Measurements from ENCODE around the gene CTTNBP2NL.
"Not testable (repeated sequence)": the region's sequence is repeated elsewhere in the genome, so short reads cannot be mapped to it uniquely, and the experiment has no call there.

Gene CTTNBP2NL

GRCh38 chr1:112431038-112431437, 35.0 kb downstream of the CTTNBP2NL start:
- DNase-seq: no peak

DNA sequence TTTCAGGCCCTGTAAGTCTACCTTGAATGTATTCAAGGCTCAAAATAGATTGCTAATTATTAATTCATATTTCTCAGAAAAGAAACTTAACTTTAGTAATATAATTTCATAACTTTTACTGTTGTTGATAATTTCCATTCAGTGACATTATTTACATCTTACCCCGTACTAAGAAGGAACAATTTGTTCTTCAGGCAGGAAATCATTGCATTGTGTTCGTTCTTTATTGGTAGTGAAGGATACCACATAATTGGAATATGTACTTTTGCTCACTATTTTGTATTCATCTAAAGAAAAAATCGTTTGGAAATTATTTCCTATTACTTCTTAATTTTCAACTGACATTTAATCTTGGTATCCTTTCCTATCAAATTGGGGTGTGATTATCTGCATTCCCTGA, 39.4 kb downstream of the CTTNBP2NL start:
- no peak for DNase-seq

DNA sequence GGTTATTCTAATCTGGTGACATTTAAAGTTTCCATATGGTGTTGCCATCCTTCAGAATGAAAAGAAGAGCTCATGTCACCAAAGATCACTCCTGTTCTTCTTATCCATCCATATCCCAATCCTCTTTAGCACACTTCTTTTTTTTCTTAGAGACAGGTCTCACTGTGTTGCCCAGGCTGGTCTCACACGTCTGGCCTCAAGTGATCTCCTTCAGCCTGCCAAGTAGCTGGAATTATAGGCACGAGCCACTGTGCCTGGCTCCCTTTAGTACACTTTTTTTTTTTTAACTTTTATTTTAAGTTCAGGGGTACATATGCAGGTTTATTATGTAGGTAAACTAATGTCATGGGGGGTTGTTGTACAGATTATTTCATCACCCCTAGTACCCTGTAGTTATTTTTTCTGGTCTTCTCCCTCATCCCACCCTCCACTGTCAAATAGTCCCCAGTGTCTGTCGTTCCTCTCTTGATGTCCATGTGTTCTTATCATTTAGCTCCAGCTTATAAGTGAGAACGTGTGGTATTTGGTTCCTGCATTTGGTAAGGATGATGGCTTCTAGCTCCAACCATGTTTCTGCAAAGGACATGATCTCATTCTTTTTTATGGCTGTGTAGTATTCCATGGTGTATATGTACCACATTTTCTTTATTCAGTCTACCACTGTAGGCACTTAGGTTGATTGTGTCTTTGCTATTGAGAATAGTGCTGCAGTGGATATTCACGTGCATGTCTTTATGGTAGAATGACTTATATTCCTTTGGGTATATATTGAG, 40.6 kb downstream of the CTTNBP2NL start:
- DNase-seq: no peak

DNA sequence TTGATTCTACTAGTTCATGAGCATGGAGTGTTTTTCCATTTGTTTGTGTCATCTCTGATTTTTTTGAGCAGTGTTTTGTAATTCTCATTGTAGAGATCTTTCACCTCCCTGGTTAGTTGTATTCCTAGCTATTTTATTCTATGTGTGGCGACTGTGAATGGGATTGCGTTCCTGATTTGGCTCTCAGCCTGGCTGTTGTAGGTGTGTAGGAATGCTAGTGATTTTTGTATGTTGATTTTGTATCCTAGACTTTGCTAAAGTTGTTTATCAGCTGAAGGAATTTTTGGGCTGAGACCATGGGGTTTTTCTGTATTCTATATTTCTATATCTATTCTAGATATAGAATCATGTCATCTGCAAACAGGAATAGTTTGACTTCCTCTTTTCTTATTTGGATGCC, 42.1 kb downstream of the CTTNBP2NL start:
- DNase-seq: not testable (repeated sequence)

DNA sequence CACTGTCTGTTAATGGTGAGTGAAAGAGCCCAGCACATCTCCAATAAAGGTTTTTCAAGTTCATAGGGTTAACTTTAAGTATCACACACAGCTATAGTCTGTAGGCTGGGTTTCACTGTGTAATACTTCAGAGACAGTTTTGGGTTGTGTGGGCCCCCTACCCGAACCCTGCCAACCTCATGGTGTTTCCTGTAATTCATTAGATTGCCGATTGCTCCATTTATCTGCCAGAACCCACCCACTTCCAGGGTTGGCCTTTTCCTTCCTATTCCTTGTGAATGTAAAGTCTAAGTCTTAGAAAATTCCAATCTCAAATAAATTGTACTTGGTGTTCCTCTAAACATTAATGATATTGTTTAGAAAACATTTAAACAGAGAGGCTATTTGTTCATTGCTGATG, 43.6 kb downstream of the CTTNBP2NL start:
- no peak for DNase-seq

GRCh38 chr1:112440574-112440973, 44.6 kb downstream of the CTTNBP2NL start:
- no peak for DNase-seq

- DNase-seq: no peak
Measured at GRCh38 chr1:112444269-112444668, 48.3 kb downstream of the CTTNBP2NL start.

DNA sequence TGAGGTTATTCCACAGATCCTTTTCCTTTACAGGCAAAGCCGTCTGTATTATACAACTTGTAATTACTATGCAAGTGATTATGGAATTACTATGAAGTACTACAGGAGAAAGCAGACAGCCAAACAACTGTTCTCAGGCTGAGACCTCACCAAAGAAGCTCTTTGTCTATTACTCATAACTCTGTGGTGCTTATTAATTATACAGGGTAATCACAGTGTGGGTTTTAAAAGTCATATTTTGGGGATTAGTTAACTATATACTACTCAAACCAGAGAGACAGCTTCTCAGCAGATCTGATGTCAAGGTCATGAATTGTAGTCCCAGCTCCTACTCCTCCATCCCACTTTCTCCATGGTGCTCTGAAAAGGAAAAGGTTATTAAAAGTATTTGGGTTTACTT, 49.6 kb downstream of the CTTNBP2NL start:
- no peak for DNase-seq

DNA sequence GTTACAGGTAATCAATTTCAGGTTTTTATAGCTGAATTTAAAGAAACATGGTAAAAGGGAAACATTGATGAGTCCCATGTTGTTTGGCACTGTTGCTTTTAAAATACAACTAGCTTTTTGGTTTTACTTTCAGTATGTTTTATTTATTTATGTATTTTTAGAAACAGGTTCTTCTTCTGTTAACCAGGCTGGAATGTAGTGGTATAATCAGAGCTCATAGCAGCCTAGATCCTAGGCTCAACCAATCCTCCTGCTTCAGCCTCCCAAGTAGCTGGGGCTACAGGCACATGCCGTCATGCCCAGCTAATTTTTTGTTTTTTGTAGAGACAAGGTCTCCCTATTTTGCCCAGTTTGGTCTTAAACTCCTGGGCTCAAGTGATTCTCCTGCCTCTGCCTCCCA, 50.4 kb downstream of the CTTNBP2NL start:
- DNase-seq: no peak

DNA sequence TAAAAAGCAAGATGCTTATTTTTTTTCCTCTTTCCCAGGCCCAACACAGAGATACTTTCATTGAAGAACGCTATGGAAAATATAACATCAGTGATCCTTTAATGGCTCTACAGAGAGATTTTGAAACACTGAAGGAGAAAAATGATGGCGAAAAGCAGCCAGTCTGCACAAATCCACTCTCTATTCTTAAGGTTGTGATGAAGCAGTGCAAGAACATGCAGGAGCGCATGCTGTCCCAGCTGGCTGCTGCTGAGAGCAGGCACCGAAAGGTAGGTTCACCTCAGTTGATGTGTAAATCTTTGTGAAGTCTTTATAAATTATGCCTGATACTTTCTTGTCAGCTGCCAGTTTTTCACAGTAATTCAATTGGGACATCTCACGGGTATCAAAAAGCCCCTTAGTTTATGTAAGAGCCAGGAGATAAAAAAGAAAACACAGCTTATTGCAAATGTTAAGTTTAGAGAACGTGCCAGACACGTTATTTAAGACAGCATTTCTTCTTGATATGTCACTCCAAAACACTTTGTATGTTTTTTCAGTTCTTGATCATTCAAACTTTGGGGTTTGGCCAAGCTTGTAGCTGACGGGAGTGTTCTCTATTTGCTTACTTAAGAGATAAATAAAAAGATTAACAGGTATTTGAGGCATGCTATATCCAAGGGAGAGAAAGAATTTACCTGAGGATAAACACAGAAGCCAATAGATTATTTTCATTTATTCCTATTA, 53.1 kb downstream of the CTTNBP2NL start:
- no peak for DNase-seq

- DNase-seq: no peak
Measured at GRCh38 chr1:112449630-112449983, 53.6 kb downstream of the CTTNBP2NL start.

DNA sequence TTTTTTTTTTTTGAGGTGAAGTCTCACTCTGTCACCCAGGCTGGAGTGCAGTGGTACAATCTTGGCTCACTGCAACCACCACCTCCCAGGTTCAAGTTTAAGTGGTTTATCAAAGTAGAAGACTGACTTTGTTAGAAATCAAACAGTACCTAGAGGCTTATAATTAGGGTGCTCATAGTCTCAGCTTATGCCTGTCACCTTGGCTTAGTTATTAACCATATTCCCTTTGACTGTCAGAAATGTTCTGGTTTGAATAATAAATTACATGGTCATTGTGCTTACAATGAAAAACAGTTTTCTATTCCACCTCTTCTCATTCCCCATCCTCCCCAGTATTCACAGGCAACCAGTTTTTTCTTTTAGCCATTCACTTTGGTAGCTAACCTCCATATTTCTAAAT, 54.8 kb downstream of the CTTNBP2NL start:
- no peak for DNase-seq

DNA sequence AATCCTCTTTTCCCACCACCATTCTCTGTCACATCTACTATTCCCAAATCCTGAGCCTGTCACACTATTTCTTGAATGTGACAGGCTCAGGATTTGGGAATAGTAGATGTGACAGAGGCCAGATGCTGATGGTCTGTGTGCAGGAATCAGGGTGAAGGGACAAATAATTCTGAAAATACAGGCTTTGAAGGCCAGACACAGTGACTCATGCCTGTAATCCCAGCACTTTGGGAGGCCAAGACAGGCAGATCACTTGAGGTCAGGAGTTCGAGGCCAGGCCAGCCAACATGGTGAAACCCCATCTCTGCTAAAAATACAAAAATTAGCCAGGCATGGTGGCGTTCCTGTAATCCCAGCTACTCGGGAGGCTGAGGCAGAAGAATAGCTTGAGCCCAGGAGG, 55.3 kb downstream of the CTTNBP2NL start:
- DNase-seq: not testable (repeated sequence)

DNA sequence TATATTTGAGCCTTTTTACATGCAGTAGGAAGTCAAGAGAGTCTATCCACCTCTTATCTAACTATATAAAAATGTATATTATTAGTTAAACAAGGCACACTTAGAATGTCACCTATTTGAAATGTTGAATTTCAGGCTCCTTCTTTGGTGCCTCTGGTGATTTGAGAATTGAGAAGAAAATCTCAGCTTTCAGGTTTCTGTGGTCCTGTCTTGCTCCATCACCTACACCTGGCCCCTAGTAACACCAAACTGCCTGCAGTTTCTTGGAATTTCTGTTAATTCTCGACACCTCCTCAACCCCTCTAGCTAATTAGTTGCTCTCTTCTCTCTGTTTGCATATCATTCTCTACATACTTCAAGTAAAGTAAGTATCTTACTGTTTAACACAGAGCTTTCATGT, 57.9 kb downstream of the CTTNBP2NL start:
- no peak for DNase-seq

- DNase-seq: no peak
Measured at GRCh38 chr1:112454316-112454715, 58.3 kb downstream of the CTTNBP2NL start.

GRCh38 chr1:112457241-112457640, 61.2 kb downstream of the CTTNBP2NL start:
- no peak for DNase-seq

- no peak for DNase-seq
Measured at GRCh38 chr1:112457955-112458354, 61.9 kb downstream of the CTTNBP2NL start.

- no peak for DNase-seq
Measured at GRCh38 chr1:112458756-112459155, 62.7 kb downstream of the CTTNBP2NL start.

- DNase-seq: no peak
Measured at GRCh38 chr1:112460615-112461014, 64.6 kb downstream of the CTTNBP2NL start.

GRCh38 chr1:112461200-112461871, 65.3 kb downstream of the CTTNBP2NL start:
- DNase-seq: no peak

GRCh38 chr1:112462953-112463279, 66.9 kb downstream of the CTTNBP2NL start:
- no peak for DNase-seq

GRCh38 chr1:112464501-112464900, 68.5 kb downstream of the CTTNBP2NL start:
- DNase-seq: no peak

- no peak for DNase-seq
Measured at GRCh38 chr1:112465122-112465521, 69.1 kb downstream of the CTTNBP2NL start.

- DNase-seq: peak; percentile 89
Measured at GRCh38 chr1:112466078-112466660, 70.2 kb downstream of the CTTNBP2NL start.
